ENCODE results near the gene FSTL3. TPM values are rescaled to one million over a fixed set of nuclear protein-coding genes. Genes with fewer than 3 reads are reported as not detected.
A peak's percentile ranks its signal among the peaks of the same experiment; 100 is the strongest.

FSTL3 gene
- total RNA-seq, 2 donors from 2014 or later, result 4.5 to 10.1 TPM

GRCh38 chr19:718991-719512, 42.9 kb downstream of the FSTL3 start:
- TF ChIP-seq CTCF (IDR thresholded peaks at IDR 0.05), result no peak
- peaks cover 16% of the 10 kb centered on the region for H3K27me3 ChIP-seq
- no peak overlapping the region for H3K4me3 ChIP-seq
- no peak overlapping the region for H3K27ac ChIP-seq
- H3K9me3 ChIP-seq, result no peaks in the 10 kb centered on the region
- no peaks in the 10 kb centered on the region for H3K36me3 ChIP-seq
- intact Hi-C loops (cut with DNase I), result no loop called here
- H3K4me1 ChIP-seq, result no peaks in the 10 kb centered on the region
- peak overlapping the region in 1 of 2 donors; percentile 12 for H3K9ac ChIP-seq (ENCODE audit: low read depth in 2 of 2, low read length in 2 of 2)
- no peak for DNase-seq

- no peaks in the 10 kb centered on the region for H3K4me1 ChIP-seq
- H3K36me3 ChIP-seq, result no peaks in the 10 kb centered on the region
- DNase-seq, result no peak
- H3K27me3 ChIP-seq, result peaks cover 16% of the 10 kb centered on the region
- no peak overlapping the region for H3K27ac ChIP-seq
- peak overlapping the region in 1 of 2 donors; percentile 12 for H3K9ac ChIP-seq (ENCODE audit: low read depth in 2 of 2, low read length in 2 of 2)
- intact Hi-C loops (cut with DNase I), result no loop called here
- H3K9me3 ChIP-seq, result no peaks in the 10 kb centered on the region
- no peak overlapping the region for H3K4me3 ChIP-seq
- no peak for TF ChIP-seq CTCF (IDR thresholded peaks at IDR 0.05)
Measured at GRCh38 chr19:719636-720344, 43.6 kb downstream of the FSTL3 start.

- H3K36me3 ChIP-seq, result no peaks in the 10 kb centered on the region
- no peak for DNase-seq
- H3K27ac ChIP-seq, result no peak overlapping the region
- H3K27me3 ChIP-seq, result peaks cover 16% of the 10 kb centered on the region
- no peaks in the 10 kb centered on the region for H3K4me1 ChIP-seq
- no peak overlapping the region for H3K9ac ChIP-seq (ENCODE audit: low read depth in 2 of 2, low read length in 2 of 2)
- no peak for TF ChIP-seq CTCF (IDR thresholded peaks at IDR 0.05)
- intact Hi-C loops (cut with DNase I), result no loop called here
- no peak overlapping the region for H3K4me3 ChIP-seq
- no peaks in the 10 kb centered on the region for H3K9me3 ChIP-seq
Measured at GRCh38 chr19:720345-721160, 44.4 kb downstream of the FSTL3 start.

GRCh38 chr19:722553-723101, 46.4 kb downstream of the FSTL3 start:
- H3K36me3 ChIP-seq, result no peaks in the 10 kb centered on the region
- no peak overlapping the region for H3K9ac ChIP-seq (ENCODE audit: low read depth in 2 of 2, low read length in 2 of 2)
- H3K4me1 ChIP-seq, result no peaks in the 10 kb centered on the region
- H3K9me3 ChIP-seq, result no peaks in the 10 kb centered on the region
- H3K27me3 ChIP-seq, result peaks cover 16% of the 10 kb centered on the region
- no peak for DNase-seq
- no peak overlapping the region for H3K4me3 ChIP-seq
- H3K27ac ChIP-seq, result no peak overlapping the region
- intact Hi-C loops (cut with DNase I), result no loop called here
- TF ChIP-seq CTCF (IDR thresholded peaks at IDR 0.05), result no peak

GRCh38 chr19:723247-723646, 47.1 kb downstream of the FSTL3 start:
- H3K36me3 ChIP-seq, result no peaks in the 10 kb centered on the region
- H3K9ac ChIP-seq (ENCODE audit: low read depth in 2 of 2, low read length in 2 of 2), result no peak overlapping the region
- DNase-seq, result no peak
- no peaks in the 10 kb centered on the region for H3K9me3 ChIP-seq
- H3K27me3 ChIP-seq, result peaks cover 16% of the 10 kb centered on the region
- no peak overlapping the region for H3K27ac ChIP-seq
- no peaks in the 10 kb centered on the region for H3K4me1 ChIP-seq
- TF ChIP-seq CTCF (IDR thresholded peaks at IDR 0.05), result no peak
- no peak overlapping the region for H3K4me3 ChIP-seq
- intact Hi-C loops (cut with DNase I), result no loop called here
